Stomach (tissue), 9 donors: ENCODE measurements around the gene SLC6A18. TPM values are rescaled to one million over a fixed set of nuclear protein-coding genes. Genes with fewer than 3 reads are reported as not detected.

ENCODE experiments used
- DNase-seq, 2 donors: peaks; one replicate each; pipeline versions ENCODE4 v3.0.0 to v3.0.0-alpha.2; 2013 to 2019
- H3K27ac ChIP-seq, 5 donors: fragments of 200-600 bp in 4 of 5; sonication (generic) in 4 of 5; one replicate each; pipeline ENCODE4 v1.5.1; 2013 to 2019; ENCODE audit warnings: mild to moderate bottlenecking in 1 of 5, moderate library complexity in 1 of 5
- H3K27me3 ChIP-seq, 3 donors: fragments of 200-600 bp; sonication (generic); one replicate each; pipeline ENCODE4 v1.5.1; 2017 to 2019; ENCODE audit warnings: mixed run types in 1 of 3
- H3K36me3 ChIP-seq, 4 donors: fragments of 200-600 bp; sonication (generic); 1 replicate in 3 of 4; 2 replicates in 1 of 4; pipeline ENCODE4 v1.5.1; 2016 to 2019
- H3K4me1 ChIP-seq, 4 donors: fragments of 200-600 bp; sonication (generic); one replicate each; pipeline ENCODE4 v1.5.1; 2016 to 2019
- H3K4me3 ChIP-seq, 4 donors: fragments of 200-600 bp; sonication (generic) in 3 of 4; one replicate each; pipeline ENCODE4 v1.5.1; 2016 to 2019; ENCODE audit warnings: mild to moderate bottlenecking in 1 of 4
- H3K9me3 ChIP-seq, 4 donors: fragments of 200-600 bp; sonication (generic); one replicate each; pipeline ENCODE4 v1.5.1; 2016 to 2019
- CTCF ChIP-seq, 7 experiments: fragments of 450-650 bp in 4 of 7; fragments of 200-600 bp in 3 of 7; sonication (generic) in 3 of 7; IDR thresholded peaks; one replicate each; pipeline ENCODE4 v1.5.1; 2016 to 2019; ENCODE audit warnings: antibody characterized with exemption in 7 of 7, control low read depth in 2 of 7, mild to moderate bottlenecking in 1 of 7
- EP300 ChIP-seq: sonication (generic); formaldehyde crosslinking; IDR thresholded peaks from one replicate; pipeline ENCODE4 v1.6.1; 2017; ENCODE audit warnings: antibody characterized with exemption
- POLR2A ChIP-seq, 4 donors: fragments of 450-650 bp; IDR thresholded peaks; one replicate each; pipeline ENCODE4 v1.6.1; 2016; ENCODE audit warnings: antibody characterized with exemption in 4 of 4, control low read depth in 2 of 4, mild to moderate bottlenecking in 1 of 4, moderate library complexity in 1 of 4
- POLR2AphosphoS5 ChIP-seq, 3 donors: sonication (generic); formaldehyde crosslinking; IDR thresholded peaks; one replicate each; pipeline ENCODE4 v1.6.1; 2016; ENCODE audit warnings: antibody characterized with exemption in 3 of 3
- whole genome bisulfite sequencing, 5 donors: extraction: QIAGEN DNeasy Blood & Tissue Kit in 3 of 5; methylation state at CpG; one replicate each; pipeline versions ENCODE4 v1.1.5 to v1.1.7; 2013 to 2018; 5-methylcytosine and 5-hydroxymethylcytosine counted together
- intact Hi-C: fragments of 100-400 bp; cut with DNase I; formaldehyde crosslinking; loops from one replicate; pipeline ENCODE4 v1.15.1; 2023; ENCODE audit warnings: low total_unique reads
- polyA plus RNA-seq, 3 donors: library from polyadenylated mRNA; stranded (reverse); fragments of 200-250 nt; gene quantifications; one replicate each; pipeline ENCODE4 v1.2.3, GENCODE V29; 2013
- total RNA-seq, 5 donors: library from RNA; depleted of rRNA; stranded (reverse); fragments of >200 nt; gene quantifications; one replicate each; pipeline versions ENCODE4 v1.1.0 to v1.2.3, GENCODE V29; 2014 to 2016
- donor health status: healthy with polysubstance abuse.
- donor health status: Bipolar disorder and iron deficiency.
- donor health status: healthy.

Gene SLC6A18
- total and polyA plus RNA-seq, 8 donors, result not detected

- TF ChIP-seq CTCF (IDR thresholded peaks at IDR 0.05), result no peak
- no peak for TF ChIP-seq POLR2A (IDR thresholded peaks at IDR 0.05)
- TF ChIP-seq POLR2AphosphoS5 (IDR thresholded peaks at IDR 0.05), result no peak
- TF ChIP-seq EP300, result no peak
- DNase-seq, result peak in 1 of 2 donors; percentile 18
- intact Hi-C loops, result no loop called here
- no peaks in the 10 kb centered on the region for H3K9me3 ChIP-seq
- H3K4me3 ChIP-seq, result no peak overlapping the region
- no peak overlapping the region for H3K27ac ChIP-seq
- peaks cover 8 to 77% (median 28%) of the 10 kb centered on the region in 3 donors for H3K27me3 ChIP-seq
- no peaks in the 10 kb centered on the region for H3K36me3 ChIP-seq
- WGBS, 5 donors, result 30 to 54% (median 36%) methylated on average over 8 to 58 of the region's 58 CpGs
- H3K4me1 ChIP-seq, result peaks cover 0 to 15% (median 8%) of the 10 kb centered on the region in 4 donors
Measured at GRCh38 chr5:1245905-1246576, 20.9 kb downstream of the SLC6A18 start.

GRCh38 chr5:1246711-1247431 lies 21.7 kb downstream of the SLC6A18 start:
- peaks cover 8 to 80% (median 28%) of the 10 kb centered on the region in 3 donors for H3K27me3 ChIP-seq
- TF ChIP-seq CTCF (IDR thresholded peaks at IDR 0.05) (no peak), POLR2AphosphoS5 (IDR thresholded peaks at IDR 0.05) (no peak), EP300 (no peak), POLR2A (IDR thresholded peaks at IDR 0.05) (no peak)
- intact Hi-C loops, result no loop called here
- no peaks in the 10 kb centered on the region for H3K36me3 ChIP-seq
- H3K9me3 ChIP-seq, result no peaks in the 10 kb centered on the region
- H3K4me1 ChIP-seq, result peaks cover 0 to 15% (median 8%) of the 10 kb centered on the region in 4 donors
- no peak overlapping the region for H3K27ac ChIP-seq
- DNase-seq, result peak; percentile 66 to 88
- no peak overlapping the region for H3K4me3 ChIP-seq
- 13 to 22% (median 20%) methylated on average over 31 to 43 of the region's 43 CpGs for WGBS, 5 donors

DNA sequence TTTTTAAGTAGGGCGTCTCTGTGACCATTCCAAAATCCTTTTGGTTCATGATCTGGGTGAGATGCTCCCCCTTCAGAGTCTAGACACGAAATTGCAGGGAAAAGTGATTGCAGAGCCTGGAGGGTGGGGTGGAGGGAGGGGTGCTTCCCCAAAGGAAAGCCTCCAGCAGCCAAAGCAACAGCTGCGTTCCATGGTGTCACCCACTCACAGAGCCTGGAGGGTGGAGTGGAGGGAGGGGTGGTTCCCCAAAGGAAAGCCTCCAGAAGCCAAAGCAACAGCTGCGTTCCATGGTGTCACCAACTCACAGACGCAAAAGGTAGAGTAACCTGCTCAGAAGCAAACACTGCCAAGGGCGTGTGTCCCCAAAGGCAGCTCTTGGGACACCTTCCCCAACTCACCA lies 22.6 kb downstream of the SLC6A18 start:
- H3K9me3 ChIP-seq, result no peaks in the 10 kb centered on the region
- no peaks in the 10 kb centered on the region for H3K36me3 ChIP-seq
- peaks cover 8 to 84% (median 28%) of the 10 kb centered on the region in 3 donors for H3K27me3 ChIP-seq
- DNase-seq, result no peak
- H3K4me1 ChIP-seq, result peaks cover 0 to 15% (median 8%) of the 10 kb centered on the region in 4 donors
- 71 to 78% (median 74%) methylated on average over 5 to 6 of the region's 6 CpGs for WGBS, 5 donors
- TF ChIP-seq CTCF (IDR thresholded peaks at IDR 0.05) (no peak), EP300 (no peak), POLR2A (IDR thresholded peaks at IDR 0.05) (no peak), POLR2AphosphoS5 (IDR thresholded peaks at IDR 0.05) (no peak)
- intact Hi-C loops, result no loop called here
- H3K27ac ChIP-seq, result no peak overlapping the region
- no peak overlapping the region for H3K4me3 ChIP-seq

GRCh38 chr5:1249366-1250280 lies 24.4 kb downstream of the SLC6A18 start:
- intact Hi-C loops, result no loop called here
- no peak for DNase-seq
- Histone ChIP-seq H3K27me3 (peaks cover 8 to 66% (median 17%) of the 10 kb centered on the region in 3 donors), H3K36me3 (no peaks in the 10 kb centered on the region), H3K4me3 (no peak overlapping the region), H3K27ac (no peak overlapping the region), H3K9me3 (no peaks in the 10 kb centered on the region), H3K4me1 (peaks cover 0 to 15% (median 8%) of the 10 kb centered on the region in 4 donors)
- TF ChIP-seq EP300, result no peak
- no peak for TF ChIP-seq POLR2AphosphoS5 (IDR thresholded peaks at IDR 0.05)
- no peak for TF ChIP-seq POLR2A (IDR thresholded peaks at IDR 0.05)
- TF ChIP-seq CTCF (IDR thresholded peaks at IDR 0.05), result no peak
- 71 to 83% (median 75%) methylated on average over 15 to 29 of the region's 29 CpGs for WGBS, 5 donors
